CD4-positive, alpha-beta T cell treated with Interleukin-10 for 1 hour (primary cell): ENCODE data around the gene POU2F3.
"Not testable (repeated sequence)": the region's sequence is repeated elsewhere in the genome, so short reads cannot be mapped to it uniquely, and the experiment has no call there.

Experiments
- DNase-seq: peaks from one replicate; pipeline ENCODE4 v3.0.0-alpha.2; 2020

POU2F3 gene

DNA sequence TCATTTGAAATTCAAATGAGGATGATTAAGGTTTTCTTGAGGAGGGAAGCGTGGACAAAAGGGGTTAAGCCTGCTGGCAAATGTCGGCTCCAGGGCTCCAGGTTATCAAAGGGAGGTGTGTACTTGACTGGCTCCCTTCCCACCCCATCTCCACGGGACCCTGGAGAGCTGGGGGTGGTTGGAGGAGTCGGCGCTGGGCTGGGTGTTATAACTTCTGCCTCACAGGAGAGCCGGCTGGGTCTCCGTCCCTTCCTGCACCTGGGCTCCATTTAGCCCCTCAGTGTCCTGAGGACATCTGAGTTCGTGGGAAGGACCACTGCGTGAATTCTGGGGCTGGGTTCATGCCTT, 15.6 kb downstream of the POU2F3 start:
- no peak for DNase-seq

DNA sequence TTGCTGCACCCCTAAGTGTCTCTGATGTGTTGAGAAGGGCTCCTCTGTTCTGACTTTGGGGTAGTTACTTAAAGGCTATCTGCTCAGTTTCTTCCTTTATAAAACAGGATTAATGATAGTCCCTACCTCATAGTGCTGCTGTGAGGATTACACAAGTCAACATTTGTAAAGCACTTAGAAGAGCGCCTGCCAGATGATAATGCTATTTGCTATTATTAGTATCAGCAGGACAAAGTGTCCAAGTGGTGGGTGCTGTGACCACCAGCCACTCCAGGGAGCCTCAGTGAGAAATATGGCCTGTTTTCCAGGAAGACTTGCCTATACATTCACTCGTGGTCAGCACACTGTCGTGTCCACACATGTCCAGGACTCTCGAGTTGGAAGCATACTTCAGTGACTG, 16.2 kb downstream of the POU2F3 start:
- no peak for DNase-seq

DNA sequence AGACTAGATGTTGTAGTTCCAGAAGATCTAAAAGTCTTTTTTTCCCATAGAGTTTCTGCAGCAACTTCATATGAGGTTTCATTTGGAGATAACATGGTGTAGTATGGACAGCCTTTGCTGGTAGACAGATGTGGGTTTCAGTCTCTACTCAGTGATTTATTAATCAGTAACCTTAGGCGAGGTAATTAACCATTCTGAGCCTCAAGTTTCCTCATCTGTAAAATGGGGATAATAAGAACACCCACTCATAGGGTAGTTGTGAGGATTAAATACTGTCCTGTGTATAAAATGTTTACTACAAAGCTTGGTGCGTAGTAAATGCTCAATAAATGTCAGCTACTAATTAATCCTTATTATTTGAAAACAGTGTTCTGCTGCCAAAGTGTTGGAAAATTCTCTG, 16.8 kb downstream of the POU2F3 start:
- no peak for DNase-seq

DNA sequence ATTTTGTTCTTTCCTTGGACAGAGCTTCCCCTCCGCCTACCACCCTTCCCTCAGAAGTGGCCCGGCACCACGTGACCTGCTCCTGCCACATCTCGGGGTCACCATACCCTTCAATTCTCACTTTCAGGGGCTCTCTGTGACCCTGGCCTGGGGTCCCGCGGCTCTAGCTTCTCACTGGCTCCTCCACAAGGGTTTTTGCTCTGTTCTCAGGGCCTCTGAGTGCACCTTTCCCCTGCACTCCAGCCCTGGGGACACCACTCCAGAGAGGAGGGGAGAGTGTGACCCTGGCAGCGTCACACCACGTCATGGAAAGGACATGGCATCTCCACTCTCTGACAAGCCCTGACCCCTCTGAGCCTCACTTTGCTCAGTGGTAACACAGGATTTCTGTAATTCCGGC, 17.4 kb downstream of the POU2F3 start:
- DNase-seq = no peak

DNA sequence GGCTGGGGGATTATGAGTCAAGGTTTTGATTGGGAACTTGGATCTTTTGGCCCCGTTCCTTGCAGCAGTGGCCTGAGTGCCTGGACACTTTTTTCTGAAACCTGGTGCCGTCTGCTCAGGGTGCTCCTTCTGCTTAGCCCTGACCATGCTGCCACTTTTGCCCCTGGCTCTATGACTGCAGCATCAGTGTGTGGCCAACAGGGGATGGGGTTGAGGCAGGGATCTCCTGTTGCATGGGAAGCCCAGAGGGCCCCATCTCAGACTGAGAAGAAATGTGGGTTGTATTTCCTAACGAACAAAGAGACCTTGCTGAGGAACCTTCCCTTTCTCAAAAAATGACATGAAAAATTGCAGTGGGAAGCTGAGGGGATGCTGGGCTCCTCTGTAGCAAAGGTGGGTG, 18.7 kb downstream of the POU2F3 start:
- no peak for DNase-seq

DNA sequence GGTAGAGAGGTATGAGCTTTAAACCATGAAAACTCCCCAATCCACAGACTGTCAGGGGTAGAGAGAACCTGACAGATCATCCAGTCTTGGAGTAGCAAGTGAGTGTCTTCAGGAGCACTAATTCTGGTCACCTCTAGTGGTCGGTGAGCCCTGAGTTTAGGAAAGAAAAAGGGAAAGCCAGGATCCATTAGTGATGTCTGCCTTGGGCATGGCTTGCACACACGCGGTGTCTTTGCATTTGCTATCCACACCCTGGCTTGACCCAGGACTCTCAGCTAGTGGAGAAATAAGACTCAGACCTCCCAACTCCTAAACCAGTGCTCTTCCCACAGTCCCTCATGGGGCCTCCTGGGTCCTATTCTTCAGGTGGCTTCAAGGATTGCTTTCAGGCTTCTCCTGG, 19.3 kb downstream of the POU2F3 start:
- DNase-seq = no peak

DNA sequence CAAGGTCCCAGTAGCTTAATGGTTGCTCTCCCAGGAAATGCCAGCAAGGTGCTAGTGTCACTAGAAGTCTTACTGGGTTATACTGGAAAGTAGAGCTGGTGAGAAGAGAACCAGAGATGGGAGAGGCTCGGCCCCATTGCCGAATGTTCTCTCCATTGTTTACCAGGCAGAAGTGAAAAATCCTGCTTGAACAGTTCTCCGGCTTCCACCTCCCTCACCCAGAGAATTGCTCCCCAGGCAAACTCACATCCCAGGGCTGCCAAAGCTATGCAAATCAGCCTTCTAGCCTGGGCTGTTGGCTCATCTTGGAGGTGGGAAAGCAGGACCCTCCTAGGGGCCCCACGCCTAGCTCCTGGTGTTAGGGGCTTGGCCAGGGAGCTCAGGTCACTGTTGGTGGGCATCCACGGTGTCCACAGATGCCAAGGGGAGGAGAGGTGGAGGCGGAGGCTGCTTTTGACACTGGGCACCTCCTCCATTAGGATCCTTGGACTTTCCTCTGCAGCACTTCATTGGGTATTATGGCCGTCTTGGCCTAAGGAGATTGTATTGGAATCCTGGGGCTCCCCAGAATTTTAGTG, 20.1 kb downstream of the POU2F3 start:
- DNase-seq = no peak

DNA sequence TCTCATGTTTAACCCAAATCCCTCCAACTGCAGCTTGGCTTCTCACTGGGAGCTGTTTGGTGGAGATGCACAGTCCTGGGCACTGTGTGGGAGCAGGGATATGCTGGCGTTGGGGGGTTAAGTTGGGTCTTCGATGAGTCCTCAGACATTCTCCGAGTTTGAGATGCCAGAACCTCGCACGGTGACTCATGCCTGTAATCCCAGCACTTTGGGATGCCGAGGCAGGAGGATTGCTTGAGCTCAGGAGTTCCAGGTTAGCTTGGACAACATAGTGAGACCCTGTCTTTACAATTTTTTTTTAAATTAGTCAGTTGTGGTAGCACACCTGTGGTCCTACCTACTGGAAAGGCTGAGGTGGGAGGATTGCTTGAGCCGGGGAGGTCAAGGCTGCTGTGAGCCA, 20.7 kb downstream of the POU2F3 start:
- no peak for DNase-seq

DNA sequence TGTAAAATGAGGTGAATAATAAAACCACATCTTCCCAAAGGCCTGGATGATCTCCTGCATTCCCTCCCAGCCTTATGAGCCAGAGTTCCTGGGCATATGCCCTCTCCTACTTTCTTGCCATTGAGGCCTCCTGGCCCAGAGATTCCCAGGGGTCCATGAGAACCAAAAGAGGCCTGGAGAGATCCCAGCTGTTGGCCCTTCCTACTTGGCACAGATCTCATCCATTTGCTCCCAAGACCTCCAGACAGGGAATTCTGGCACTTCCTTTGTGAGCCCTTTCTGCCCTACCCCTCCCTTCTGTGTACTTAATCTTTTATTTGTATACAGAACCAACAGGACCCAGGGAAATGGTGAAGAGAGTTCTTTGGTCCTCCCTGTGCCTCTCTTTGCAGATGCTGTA, 21.4 kb downstream of the POU2F3 start:
- DNase-seq = no peak

DNA sequence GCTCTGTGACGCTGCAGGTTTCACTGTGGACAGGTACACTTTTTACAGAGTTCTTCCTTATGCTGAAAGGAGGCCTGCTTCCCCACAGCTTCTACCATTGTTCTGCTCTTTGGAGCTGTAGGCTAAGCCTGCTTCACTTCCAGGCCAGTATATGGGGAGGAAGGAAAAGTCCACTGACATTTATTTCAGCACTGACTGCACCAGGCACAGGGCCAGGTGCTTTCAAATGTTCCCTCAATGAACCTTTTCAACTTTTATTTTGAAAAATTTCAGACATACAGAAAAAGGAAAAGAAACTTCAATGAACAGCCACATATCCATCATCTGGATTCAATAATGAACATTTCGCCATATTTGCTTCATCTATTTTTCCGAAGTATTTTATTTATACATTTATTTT, 22.0 kb downstream of the POU2F3 start:
- no peak for DNase-seq

DNA sequence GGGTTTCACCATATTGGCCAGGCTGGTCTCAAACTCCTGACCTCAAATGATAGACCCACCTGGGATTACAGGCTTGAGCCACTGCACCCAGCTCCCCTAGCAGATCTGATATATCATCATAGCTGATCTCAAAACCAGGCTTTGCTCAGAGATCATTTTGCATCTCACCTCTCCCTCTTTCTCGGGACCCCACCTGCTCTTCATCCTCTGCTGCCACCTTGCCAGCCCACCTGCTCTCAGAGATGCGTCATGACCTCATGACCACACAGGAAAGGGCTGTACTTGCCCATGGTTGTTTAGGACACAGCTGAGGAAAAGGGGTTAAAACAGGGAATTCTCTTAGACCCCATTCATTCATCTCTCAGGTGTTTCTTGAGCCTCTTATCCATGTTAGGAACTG, 27.4 kb downstream of the POU2F3 start:
- no peak for DNase-seq

DNA sequence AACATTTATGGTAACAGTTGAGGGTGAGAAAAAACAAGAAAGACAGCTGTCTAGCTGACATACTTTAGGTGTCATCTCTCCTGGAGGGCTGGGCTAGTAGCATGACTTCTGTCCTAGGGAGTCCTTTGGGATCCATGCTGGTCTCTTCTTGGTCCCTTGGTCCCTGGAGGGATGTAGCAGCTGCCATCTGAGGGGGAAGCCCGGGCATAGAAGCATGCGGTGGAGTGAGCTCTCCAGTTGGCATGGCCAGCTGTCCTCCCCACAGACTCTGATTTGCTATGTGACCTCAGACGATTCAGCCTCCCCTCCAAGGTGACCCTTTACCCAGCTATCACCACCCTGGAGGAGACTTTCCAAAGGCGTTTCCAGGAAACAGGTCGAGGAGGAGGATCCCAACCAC, 28.7 kb downstream of the POU2F3 start:
- DNase-seq = no peak

DNA sequence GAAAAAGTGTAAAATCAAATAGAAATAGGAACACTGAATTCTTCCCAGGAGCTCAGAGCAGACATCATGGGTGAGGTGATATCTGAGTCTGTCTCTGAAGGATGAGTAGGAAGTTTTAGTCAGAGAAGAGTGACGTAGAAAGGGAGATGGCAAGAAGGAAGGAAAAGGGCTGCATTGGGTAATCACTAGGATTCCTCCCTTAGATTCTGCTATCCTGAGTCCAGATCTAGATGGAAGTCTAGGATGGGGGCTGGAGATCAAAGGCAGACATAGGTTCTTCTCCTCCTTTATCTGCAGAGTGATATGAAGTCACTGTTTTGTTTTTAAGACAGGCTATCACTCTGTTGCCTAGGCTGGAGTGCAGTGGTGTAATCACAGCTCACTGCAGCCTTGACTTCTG, 30.4 kb downstream of the POU2F3 start:
- no peak for DNase-seq

DNA sequence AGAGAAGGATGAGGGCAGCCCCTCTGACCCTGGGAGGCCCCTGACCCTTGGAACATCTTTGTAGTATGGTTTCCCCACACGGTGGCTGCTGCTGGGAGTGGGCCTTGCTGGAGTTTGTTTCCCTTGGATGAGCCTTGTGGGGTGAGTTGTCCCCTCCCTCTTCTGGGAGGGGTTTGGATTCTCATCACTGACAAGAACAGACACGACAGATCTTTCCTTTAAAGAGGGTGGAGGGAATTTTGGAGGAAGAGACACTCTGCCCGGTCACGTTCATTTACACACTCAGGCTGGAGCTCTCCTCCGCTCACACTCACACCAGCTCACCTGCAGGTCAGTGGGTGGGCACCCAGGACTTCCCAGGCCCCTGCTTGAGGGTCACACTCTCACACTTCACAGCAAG, 31.7 kb downstream of the POU2F3 start:
- no peak for DNase-seq

DNA sequence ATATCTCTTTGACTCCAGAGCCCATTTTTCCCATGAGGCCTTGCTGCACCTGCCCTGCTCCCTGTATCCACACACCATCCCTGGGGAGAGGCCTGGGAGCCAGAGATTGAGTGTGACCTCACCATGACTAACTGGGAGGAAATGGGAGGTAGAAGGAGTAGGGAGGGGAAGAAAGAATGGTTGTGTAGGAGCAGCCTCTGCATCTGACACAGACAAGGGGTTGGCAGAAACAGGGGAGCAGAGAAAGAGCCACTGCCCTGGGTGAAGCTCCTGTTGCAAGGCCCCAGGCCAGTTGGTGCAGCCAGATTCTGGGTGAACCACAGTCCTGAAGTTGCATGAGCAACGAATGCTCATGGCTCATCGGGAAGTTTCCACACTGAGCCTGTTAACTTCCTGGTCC, 32.4 kb downstream of the POU2F3 start:
- DNase-seq = no peak

DNA sequence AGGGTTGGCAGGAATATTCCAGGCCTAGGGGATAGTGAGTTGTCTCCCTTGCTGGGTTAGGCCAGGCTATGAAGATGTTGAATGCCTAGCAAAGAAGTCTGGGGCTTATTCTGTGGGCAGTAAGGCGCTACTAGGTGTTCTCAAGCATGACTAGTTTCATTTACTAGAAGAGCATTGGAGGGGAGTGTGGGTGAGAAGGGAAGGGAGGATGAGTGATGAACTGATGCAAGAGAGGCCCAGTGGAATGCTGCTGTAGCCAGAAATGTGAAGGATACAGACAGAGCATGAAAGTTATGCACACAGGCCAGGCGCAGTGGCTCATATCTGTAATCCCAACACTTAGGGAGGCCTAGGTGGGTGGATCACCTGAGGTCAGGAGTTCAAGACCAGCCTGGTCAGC, 33.5 kb downstream of the POU2F3 start:
- DNase-seq = no peak

DNA sequence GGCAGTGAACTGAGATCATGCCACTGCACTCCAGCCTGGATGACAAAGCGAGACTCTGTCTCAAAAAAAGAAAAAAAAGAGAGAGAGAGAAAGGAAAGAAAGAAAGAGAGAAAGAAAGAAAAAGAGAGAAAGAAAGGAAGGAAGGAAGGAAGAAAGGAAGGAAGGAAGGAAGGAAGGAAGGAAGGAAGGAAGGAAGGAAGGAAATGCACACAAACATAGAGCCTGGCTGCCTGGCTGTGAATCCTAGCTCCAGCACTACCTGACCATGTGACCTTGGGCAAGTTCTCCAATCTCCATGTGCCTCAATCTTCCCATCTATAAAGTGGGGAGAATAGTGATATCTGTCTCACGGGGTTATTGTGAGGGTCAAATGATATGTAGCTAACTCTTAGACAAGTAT, 34.0 kb downstream of the POU2F3 start:
- not testable (repeated sequence) for DNase-seq

DNA sequence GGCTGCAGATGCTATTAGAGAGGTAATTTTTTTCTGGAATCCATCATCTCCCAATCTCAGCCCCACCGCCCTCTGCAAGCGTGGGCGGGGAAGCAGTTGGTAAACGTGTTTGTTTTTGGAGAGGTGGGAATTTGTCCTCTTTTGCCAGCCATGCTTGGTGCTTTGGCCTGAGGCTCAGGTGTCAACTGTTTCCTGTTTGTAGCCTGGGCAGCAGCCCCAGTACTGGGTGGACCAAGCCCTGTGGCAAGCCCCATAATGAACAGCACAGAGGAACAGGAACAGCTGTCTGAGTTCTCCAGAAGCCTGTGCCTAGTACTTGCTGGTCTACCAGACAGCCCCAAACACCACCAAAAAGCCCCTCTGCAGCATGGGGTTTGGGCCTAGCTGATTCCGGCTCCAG, 39.6 kb downstream of the POU2F3 start:
- no peak for DNase-seq

DNA sequence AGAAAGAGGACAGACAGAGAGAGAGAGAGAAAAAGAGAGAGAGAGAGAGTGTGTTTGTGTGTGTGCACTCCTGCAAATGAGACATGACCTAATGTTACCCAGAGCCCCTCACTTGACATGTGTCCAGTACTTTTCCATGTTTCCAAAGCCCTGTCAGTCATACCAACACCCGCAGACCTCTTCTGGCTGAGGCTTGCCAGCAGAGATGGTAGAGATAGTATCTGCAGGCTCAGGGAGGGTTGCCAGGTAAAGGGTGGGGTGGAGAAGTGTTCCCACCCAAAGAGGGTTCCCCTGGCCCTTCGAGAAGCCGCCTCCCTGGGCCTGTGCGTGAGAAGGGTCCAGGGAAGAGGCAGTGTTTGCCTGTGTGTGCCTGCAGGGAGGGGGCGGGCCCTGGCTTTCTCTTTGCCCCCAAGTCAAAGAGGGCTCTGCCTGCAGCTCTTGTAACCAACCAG, 40.7 kb downstream of the POU2F3 start:
- DNase-seq = no peak

DNA sequence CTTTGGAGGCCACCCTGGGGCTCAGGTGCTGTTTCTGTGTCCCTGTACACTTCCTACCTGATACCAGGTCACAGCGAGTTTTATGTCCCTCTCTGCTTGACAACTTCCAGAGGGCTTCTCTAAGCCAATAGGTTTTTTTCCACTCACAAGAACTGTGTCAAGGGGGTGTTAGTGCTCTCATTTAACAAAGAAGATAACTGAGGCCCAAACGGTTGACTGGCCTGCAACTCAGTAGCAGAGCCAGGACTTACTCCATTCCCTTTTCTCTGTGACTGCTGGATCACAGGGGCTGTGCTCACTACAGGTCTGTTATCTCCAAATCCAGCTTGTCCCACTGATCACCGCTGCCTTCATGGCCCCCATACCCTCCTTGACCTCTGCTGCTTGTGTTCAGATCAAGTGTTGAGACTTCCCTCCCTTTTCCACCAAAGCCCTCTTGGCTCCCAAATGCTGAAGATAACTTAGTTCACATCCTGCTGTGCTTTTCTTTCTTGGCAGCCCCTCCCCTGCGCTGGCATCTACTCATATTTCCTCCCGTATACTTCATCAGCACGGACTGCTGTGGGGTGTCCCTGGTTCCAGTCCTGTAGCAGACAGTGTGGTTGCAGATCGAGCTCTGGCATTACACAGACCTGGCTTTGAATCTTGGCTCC, 41.3 kb downstream of the POU2F3 start:
- no peak for DNase-seq

DNA sequence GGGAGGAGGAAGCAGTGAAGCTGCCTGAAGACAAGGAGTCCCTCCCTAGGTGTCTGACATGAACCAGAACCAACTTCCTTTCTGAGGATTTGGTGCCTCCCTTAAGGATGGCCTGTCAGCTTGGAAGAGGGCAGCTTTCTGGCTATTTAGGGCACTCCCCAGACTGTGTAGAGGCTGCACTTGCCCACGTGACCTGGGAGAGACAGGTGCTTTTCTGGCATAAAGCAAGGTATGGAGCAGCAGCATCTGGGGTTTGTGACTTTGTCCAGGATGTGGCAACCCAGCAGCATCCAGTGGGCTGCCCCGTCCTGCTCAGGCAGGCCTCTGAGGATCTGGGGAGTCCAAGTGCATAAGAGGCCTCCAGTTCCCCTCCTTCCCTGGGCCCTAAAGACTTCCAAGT, 43.2 kb downstream of the POU2F3 start:
- no peak for DNase-seq

DNA sequence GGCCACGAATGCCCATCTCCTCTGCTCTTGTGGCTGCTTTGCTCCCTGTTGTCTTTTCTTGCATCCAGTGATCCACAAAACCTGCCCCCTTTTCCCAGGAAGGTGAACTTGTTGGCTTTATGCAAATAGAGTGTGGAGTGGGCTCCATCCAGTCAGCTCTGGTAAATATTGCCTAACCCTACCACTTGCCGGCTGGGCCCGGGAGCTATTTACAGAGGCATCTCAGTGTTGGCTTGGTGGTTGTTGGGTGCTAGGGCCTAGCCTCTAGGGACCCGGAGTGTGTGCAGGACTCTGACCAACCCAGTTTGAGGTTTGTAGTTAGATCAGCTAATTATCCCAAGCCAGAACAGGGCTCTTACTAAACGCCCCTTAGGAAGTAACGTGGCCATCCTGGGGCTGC, 44.3 kb downstream of the POU2F3 start:
- DNase-seq = no peak

DNA sequence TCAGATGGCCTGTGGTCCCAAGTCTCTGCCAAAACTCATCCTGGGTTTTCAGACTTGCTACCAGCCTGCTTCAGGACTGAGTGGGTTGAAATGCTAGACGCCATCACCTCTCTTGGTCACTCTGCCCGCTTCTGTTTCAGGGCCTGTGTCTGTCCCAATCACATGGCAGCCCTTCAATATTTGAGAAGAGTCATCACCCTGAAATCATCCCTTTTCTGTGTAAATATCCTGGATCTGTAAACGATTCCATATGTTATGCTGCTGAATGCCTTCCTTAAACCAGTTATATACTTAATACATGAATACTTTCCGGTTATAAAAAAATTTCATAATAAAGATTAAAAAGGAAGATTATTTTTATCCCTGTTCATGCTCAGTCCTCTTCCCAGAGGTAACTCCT, 45.3 kb downstream of the POU2F3 start:
- DNase-seq = no peak

DNA sequence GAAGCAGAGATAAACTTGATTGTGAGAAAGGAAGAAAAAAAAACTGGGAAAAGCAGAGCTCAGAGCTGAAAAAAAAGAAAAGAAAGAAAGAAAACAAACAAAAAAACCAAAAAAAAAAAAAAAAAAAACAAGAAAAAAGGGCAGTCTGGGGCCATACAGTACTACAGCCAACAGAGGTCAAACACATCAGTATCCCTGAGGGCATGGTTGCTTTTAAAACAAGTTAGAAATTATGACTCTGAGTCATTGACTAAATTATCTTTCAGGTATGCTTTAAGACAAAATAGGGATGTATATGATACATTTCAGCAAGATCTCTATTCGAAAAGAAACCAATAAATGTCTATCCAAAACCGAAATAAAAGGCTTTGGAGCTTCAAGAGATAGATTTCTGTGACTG, 48.1 kb downstream of the POU2F3 start:
- DNase-seq = no peak

DNA sequence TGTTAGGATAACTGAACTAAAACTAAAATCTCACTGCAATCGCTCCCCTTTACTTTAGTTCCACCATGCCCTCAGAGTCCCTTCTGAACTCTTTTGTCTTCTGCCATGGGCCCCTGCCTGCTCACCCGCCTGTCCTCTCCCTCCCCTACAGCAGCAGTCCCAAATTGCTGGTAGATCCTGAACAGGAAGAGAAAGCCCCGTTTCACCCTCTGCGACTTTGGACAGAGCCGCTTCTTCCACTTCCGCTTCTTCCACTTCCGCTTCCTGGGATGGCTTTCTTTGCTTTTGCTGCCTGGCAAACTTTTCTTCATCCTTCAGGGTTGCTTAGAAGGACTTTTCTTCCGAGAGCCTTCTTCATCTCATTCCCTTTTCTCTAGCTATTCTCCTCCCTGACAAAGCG, 49.5 kb downstream of the POU2F3 start:
- DNase-seq = no peak

DNA sequence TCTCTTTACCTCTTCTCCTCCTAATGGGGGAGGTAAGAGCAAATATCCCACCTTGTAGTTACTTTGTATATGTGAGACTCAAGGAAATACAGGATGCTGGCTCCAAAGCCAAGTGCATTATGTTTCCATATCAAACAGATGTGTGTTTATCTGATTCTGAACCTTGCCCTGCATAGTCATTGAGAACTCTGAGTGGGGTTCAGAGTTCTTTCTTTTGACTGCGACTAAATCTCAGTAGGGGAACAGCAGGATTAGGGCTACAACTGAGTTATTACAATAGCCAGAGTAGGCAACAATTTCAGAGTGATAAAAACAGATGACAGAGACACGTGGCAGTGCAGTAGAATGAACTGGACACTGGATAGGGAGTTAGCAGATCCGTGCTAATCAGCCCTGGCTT, 51.0 kb downstream of the POU2F3 start:
- no peak for DNase-seq
